HK-2 (cell line): Measurements from ENCODE around the gene RASA1.

ENCODE experiments used
- DNase-seq: peaks from one replicate; pipeline ENCODE4 v3.0.0-alpha.2; 2018; ENCODE audit not compliant: unreplicated experiment

The RASA1 gene

DNA sequence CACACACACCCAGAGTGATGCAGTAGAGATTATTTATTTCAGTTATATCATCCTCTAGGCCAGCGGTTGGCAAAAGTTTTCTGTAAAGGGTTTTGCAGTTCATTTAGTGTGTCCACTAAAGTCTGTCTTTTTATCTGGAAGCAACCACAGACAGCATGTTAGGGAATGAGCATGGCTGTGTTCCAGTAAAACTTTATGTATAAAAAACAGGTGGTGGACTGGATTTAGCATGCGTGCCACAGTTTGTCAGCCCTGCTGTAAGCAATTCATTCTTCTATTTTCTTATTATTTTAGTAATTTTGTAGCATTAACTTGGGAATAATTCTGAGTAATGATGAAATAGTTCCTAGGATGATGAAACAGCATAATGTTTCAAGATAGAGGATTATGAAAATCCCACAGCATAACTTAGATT is 93.4 kb downstream of the RASA1 start:
- DNase-seq = no peak

DNA sequence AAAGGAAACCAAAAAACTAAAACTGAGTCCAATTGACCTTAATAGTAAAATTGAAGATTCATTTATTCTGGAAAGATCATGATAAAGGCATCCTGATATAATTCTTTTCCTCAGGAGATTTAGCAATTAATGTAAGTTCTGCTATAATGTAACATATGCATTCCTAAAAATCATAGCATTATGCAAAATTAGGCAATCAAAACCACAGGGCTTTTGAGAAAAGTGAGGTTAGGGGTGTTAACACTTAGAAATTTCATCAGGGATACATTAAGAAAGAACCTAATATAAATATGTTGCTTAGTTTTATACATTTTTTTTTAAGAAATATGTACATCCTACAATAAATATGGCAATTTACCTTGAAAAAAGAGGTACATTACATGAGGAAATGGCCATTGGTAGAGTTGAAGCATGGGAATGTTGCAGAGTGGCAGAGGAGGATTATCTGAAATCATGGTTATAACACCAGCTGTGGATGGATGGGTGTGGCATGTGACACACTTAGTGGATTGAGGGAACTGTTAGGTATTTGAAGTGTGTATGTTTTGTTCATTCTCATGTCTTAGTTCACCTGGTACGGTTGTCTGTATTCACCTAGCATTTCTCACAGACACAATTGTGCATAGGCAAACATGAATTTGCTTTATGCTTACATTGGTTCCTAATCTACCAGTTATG is 94.0 kb downstream of the RASA1 start:
- no peak for DNase-seq

DNA sequence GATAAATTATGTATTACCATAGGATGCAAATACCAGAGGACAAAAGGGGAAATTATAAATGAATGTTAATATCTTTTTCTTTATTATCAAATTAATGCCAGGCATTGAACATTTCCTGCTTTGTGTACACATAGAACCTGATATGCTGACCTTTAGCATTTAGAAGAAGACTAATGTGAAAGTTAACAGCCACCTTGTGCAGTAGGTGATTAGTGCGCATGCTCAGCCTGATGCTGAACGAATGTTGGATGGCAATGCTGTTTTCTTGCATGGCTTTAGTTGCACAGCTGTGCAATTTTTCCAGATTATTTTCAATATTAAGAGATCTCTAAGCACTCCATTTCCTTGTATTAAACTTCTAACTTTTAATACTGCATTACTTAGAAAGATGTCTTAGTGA is 99.6 kb downstream of the RASA1 start:
- no peak for DNase-seq

DNA sequence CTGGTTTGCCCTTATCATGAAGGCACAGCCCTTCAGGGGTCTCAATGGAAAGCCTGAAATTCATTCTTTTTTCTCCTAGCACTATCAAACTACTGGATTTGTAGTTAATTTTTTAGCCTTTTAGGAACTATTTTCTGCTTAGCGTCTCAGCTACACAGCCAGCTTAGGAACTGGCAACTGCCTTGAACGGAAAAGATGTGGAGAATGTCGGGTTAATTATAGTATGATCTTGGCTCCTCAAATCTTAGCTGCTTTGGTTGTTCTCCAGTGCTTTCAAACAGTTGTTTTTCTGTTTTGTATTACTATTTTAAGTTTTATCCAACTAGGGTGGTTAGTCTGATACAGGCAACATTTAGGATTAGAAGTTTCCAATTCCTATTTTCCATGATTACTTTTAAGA is 100.9 kb downstream of the RASA1 start:
- no peak for DNase-seq

DNA sequence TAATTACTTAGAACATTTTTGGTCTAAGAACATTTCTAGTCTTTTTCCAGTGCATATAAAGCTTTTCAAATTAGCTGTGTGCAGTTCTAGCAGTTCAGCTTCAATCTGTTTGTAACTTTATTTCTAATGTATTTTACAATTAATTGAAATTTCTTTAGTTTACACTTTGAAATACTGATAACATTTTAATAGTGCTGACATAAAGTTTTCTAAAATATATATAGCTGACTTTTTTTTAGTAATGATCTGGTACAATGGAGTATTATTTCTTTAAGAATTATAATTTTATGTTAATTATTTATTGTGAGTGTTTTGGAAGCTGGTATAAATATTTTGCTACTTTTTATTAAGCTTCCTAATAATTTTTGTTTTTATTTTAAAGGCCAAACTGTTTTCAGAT is 101.7 kb downstream of the RASA1 start:
- DNase-seq = no peak

DNA sequence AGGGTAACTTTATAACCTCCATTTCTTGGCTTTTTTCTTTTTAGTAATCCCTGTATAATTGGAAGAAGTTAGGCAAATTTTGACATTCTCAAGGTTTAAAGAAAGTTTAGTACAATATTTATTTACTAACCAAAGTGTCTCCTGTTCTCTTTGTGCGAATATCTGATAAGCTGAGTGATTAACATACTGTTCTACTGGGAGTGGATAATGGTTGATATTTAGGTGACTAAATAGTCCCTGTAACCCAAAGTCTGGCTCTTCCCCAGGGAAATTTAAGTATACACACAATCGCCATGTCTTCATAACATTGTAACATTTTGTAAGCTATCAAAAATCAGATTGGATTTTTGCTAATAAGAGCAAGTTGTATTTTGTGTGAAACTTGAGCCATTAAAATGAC is 105.0 kb downstream of the RASA1 start:
- no peak for DNase-seq

DNA sequence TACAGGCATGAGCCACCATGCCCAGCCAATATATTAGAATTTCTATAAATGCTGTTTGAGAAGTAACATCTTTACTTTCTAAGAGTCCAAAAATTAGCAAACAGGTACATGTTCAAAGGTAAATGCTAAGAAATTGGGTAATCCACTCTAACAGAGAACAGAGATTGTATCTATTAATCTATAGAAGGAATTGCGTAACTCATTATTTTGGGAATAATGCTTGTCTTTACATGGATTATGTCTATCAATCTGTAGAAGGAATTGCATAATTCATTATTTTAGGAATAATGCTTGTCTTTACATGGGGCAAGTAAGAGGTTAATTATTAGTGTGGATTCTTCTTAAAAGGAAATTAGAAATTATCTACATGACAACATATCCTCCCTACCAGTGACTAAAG is 114.5 kb downstream of the RASA1 start:
- DNase-seq = no peak

DNA sequence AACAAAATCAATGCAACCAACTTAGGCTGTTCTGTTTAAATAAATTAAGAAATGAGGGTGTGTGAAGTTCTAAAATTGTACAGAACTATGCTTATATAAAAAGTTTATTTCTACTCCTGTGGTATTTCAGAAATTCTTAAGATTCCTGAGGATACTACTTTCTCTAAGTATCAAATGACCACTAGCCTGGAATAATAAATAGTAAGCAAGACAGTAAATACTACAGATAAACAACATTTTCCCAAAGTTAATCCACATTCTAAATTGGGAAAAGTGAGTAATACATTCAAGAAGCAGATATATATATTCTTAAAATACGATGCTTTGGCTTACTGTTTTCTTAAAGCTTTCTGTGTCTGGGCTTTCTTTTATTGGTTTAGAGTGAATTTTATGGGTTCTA is 115.5 kb downstream of the RASA1 start:
- no peak for DNase-seq

DNA sequence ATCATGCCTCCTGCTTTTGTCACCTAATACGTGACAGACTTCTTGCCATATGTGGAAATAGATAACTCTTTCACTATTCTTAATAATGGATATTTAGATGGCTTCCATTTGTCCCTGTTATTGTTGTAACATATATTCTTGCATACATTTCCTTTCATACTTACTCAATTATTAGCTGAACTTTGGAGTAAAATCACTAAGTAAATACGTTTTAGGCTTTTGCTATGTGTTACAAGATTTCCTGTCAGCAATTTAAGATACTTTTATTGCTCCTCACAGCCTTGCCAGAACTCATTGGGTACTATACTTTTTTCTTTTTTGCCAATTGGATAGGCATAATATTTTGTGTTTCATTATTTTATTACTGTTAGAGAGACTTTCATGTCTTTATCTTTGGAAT is 118.1 kb downstream of the RASA1 start:
- no peak for DNase-seq

DNA sequence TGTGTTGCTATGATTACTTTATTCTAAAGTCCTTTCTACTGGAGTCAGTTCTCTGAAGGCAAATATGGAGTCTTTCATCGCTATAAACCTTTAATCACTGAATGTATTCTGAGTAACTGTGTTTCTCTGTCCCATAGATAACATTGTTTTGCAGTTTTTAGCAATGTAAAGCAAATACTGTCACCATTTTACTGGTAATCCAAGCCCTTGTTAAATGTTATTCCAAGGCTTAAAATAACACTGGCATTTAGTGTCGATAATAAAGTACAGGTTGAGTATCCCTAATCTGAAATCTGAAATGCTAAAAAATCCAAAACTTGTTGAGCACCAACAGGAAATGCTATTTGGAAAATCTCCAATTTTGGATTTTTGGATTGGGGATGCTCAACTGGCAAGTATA is 120.4 kb downstream of the RASA1 start:
- DNase-seq = no peak

DNA sequence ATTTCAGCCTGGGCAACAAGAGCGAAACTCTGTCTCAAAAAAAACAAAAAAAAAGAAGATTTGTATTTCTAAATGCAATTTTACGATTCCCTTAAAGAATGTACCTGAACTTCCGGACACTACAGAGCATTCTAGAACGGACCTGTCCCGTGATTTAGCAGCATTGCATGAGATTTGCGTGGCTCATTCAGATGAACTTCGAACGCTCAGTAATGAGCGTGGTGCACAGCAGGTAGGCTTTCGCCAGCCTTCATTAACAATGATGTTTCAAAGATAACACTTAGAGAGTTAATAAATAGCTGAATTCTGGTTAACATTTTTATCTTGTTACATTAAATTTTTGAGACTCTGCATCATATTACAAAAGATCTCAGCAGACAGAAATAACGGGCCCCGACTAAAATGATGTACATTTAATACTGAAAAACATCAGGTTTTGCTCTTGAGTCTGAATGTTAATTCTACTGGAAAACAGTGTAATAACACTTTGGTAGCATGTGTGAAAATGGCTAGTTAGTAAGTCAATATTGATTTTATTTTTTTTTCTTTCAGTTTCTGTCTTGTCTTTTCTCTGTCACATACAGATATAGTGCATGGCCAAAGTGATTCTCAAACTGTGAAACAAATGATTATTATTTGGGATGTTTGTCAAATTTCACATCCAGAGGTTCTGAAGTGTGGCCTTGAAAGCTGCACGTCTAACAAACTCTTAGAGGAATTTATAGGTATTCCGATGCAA is 121.8 kb downstream of the RASA1 start:
- DNase-seq = no peak

DNA sequence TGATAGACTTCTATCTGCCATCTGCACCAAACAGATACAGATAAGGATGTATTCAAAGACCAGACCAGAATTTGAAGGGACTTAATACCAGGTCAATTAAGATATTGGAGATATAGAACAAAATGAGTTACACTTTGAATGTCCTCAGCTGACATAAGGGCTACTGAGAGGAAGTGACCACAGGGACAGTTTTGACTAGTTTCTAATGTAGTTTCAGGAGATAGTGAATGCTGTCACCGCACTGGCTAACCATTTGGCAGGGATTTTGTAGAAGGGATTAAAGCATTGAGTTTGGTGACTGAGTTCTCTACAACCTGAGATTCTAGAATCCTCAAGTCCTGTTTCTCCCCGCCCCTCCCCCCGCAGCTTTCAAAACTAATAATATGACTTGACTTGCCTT is 122.4 kb downstream of the RASA1 start:
- no peak for DNase-seq

DNA sequence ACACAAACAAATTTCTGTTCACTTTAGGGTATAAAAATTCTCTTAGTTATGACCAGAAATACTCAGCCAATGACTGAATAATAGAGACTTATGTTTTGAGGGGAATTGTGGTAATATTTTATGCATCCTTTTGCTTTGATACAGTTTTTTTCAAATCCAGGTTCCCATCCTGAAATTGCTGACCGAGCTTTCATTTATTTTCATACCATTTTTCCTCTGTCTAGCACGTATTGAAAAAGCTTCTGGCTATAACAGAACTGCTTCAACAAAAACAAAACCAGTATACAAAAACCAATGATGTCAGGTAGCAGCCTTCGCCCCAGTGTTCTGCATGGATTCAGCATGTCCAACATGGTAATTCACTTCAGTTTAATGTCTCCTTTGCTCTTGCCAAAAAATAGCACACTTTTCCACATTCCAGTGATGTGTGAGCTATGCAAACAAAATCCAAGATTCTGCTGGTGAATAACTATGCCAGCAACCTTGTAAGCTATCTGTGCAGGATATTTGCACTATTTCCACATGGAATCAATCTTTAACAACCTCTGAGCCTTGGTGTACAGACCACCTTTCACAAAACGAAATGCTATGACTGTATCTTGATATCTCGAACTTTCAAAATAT is 123.0 kb downstream of the RASA1 start:
- DNase-seq = no peak

DNA sequence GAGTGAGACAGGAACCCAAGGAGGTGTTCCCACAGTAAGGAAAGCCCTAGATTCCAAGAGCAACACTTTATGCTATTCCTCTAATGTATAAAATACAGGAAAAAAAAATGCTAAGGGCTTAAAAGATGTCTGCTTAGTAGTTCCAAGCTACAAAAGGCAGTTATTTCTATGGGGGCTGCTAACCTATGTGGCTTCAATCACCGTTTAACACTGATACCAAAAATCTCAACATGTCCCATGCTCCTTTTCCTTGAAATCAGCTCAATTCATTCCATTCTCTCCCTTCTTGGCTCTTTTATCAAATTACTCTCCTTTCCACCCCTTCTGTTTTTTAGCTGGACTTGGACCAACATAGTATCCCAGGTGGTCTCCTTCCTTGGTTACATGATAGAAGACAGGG is 124.5 kb downstream of the RASA1 start:
- DNase-seq = no peak

DNA sequence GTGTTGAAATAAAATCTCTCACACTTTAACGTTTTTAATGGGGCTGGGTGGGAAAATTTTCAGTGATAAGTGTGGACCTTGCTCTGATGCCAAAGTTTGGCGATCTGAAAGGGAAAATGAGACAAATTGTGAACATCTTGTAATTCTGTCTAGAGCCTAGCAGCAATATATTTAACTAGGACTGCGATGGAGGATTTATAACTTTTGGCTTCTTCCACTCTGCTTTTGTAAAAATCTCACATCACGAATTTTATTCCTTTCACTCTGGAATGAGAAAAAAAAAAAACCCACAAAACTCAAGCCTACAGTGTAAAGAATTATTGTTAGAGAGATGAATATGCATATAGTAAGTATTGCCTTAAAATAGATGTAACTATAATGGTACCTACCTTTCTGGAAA is 125.1 kb downstream of the RASA1 start:
- DNase-seq = no peak

DNA sequence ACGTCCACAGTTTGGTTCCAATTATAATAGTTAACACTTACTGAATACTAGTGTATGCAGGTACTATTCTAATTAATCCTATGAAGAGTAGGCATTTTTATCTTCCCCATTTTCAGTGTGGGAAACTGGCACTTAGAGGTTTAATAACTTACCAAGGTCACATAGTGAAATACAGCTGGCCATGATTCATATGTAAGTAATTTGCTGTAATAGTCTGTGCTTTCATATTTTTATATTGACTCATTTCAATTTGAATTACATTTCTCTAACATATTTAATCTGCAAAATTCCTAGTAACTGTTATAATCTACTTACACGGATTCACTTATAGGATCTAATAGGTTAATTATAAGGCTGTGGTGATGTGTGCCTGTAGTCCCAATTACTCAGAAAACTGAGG is 125.6 kb downstream of the RASA1 start:
- DNase-seq = no peak

DNA sequence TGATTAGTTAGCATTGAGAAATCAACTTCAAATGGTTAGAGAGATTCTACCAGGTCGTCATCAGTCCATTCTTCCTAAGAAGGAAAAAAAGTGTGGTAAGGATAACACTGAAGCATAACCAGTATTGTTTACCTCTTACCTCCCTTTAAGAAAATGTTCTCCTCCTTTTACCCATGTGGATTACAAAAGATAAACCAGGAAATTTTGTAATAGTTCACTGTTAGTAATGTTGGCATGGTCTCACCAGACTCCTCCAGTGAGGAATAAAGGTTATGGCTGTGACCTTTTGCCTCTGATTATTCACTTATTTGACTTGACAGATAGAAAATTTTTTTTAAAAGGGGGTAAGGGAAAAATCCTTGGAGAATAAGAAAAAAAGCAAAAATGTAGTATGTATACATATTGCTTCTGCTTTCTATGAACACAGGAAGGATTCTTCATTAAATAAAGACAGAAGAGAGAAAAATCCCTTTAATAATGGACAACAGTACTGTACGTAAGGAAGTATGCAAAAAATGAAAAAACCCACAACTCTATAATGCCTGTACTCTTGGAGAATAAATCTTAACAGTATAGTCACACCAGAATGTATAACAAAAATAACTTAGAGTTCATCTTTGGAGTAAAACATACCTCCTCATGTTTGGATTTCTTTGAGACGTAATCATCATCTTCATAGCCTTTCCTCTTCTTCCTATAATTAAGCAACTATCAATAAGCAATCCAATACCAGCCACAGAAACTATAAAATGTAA is 126.9 kb downstream of the RASA1 start:
- no peak for DNase-seq

DNA sequence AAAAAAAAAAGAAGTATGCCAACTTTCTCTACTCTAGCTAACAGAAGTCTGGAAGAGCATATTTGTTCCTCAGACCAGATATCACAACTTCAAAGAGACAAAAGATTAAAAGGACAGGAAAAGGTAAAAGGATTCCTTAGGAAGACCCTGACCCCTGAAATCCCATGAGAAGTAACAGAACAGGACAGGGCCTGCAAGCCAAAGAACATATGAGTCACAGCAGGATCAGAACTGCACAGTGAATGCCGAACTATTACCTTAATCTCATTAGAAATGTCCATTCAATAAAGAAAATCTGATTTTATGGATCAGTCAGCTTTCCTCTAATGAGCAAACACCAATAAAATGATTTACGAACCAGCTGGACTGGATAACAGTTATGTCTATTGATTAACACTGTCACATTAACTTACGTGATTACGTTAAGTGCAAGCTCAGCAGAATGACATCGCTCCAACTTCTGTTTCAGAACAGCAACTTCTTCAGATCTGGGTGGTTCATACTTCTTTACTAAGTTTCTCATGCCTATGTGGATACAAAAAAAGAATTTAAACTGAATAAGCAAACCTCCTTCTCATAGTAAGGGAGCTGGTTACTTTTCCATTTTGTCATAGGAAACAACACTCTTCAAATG is 131.4 kb downstream of the RASA1 start:
- DNase-seq = no peak

DNA sequence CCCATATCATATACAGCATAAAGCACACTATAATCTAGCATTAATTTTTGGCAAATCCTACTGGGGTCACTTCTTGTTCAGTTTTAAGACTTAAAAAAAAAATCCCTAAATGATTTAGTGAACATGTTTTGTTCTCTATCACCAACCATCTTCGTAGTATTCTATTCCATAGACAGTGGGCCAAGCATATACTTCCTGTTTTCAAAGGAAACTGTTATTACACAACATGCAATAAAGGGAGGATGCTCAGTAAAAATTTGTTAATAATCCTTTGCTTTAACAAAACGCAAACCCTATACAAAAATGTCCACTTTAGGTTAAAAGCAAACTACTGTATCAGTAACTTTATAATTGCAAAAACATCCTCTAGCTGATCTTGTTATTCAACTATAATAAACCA is 132.0 kb downstream of the RASA1 start:
- no peak for DNase-seq

DNA sequence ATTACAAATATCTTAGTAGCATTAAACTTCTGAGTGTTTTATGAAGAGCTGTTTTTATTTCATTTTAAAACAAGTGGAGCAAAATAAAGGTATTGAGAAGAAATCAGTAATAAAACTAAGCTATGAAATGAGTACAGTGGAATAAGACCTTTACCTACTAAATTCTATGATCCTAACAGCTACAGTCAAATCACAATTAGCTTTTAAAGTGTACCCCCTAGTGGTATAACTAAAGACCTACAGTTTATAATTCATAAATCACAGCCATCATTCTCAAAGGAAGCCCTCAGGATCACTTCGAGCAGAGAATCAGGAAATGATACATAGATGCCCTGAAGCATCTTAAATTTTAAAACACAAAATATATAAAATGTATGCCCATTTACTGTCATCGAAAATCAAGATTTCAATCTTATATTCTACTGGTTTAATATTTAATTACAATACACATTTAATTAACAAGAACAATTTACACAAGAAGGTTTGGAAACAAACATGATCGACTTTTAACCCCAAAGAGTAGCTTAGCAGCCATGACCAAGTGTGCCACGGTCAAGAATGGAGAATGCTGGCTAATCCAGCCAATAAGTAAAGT is 132.7 kb downstream of the RASA1 start:
- no peak for DNase-seq

DNA sequence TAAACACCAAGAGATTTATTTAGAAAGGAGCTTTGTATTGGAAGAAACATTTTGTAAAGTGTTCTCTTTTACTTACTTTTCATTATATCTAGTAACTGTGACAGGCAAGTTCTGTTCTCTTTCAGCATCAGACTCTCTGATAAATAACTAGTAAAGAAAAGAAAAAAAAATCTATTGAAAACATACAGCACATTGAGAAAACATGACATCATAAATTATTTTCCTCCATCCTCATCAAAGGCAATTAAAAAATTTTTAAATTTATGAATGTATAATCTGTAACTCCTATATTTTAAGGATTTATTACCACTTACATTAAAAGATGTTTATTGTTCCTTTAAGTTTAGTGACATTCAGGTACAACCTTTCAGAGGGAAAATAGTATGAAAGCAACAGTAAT is 133.9 kb downstream of the RASA1 start:
- no peak for DNase-seq

DNA sequence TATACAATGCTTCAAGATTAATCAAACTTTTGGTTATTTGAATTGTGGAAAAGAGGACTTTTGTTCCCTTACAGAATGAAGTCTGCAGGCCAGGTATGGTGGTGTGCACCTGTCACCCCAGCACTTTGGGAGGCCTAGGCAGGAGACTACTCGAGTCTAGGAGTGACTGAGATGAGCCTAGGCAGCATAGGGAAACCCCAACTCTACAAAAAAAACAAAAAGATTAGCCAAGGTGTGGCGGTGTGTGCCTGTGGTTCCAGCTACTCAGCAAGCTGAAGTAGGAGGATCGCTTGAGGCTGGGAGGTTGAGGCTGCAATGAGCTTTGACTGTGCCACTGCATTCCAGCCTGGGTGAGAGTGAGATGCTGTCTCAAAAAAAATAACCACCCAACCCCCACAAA is 135.7 kb downstream of the RASA1 start:
- no peak for DNase-seq
